ENCODE measurements around the gene TEX12. TPM values are rescaled to one million over a fixed set of nuclear protein-coding genes. Genes with fewer than 3 reads are reported as not detected.

TEX12 gene
- total RNA-seq, 1 experiment from 2014 or later, result not detected

DNA sequence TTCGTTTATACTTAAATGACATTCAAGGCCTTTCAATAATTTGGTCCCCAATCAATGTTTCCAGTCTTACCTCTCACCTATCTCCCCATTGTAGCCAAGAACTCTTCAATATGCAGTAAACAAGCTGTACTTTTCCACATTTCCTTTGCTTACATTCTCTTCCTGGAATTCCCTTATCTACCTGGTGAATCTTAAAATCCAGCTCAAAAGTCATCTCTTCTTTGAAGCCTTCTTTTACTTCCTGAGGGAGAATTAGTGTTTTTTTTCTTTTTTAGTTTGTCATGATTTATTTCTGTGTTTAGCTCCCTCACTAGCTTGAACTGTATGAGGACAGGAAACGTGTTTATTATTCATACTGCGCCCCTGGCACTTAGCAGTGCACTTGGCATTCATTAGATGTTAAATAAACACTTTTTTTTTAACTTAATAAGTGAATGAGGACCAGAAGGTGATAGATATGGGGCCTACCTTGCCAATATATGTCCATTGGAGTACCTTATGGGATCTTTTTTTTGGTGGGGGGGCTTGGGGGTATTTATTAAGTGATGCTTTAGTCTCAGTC, 54.2 kb downstream of the TEX12 start:
- no peaks in the 10 kb centered on the region for H3K9me3 Mint-ChIP-seq (ENCODE audit: low read depth, unreplicated experiment)
- TF ChIP-seq, protein P1, sequence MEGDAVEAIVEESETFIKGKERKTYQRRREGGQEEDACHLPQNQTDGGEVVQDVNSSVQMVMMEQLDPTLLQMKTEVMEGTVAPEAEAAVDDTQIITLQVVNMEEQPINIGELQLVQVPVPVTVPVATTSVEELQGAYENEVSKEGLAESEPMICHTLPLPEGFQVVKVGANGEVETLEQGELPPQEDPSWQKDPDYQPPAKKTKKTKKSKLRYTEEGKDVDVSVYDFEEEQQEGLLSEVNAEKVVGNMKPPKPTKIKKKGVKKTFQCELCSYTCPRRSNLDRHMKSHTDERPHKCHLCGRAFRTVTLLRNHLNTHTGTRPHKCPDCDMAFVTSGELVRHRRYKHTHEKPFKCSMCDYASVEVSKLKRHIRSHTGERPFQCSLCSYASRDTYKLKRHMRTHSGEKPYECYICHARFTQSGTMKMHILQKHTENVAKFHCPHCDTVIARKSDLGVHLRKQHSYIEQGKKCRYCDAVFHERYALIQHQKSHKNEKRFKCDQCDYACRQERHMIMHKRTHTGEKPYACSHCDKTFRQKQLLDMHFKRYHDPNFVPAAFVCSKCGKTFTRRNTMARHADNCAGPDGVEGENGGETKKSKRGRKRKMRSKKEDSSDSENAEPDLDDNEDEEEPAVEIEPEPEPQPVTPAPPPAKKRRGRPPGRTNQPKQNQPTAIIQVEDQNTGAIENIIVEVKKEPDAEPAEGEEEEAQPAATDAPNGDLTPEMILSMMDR (IDR thresholded peaks at IDR 0.05; ENCODE audit: unreplicated experiment), result no peak
- intact Hi-C loops (cut with micrococcal nuclease; ENCODE audit: unreplicated experiment), result no loop called here
- no peaks in the 10 kb centered on the region for H3K27me3 Mint-ChIP-seq (ENCODE audit: unreplicated experiment)
- no peak for DNase-seq
- H3K4me3 Mint-ChIP-seq (ENCODE audit: low read depth, unreplicated experiment), result no peak overlapping the region
- peaks cover 3% of the 10 kb centered on the region for H3K4me1 Mint-ChIP-seq (ENCODE audit: low read depth, unreplicated experiment)
- no TSS peak for BruUV-seq (replicated peaks)
- H3K27ac Mint-ChIP-seq (ENCODE audit: unreplicated experiment), result no peak overlapping the region
- CTCF ChIA-PET, result interaction anchor here (1.0 kb wide), 1 partner anchor 59 kb away, joined by 3 read pairs; no protein-coding TSS in a partner anchor
- H3K36me3 Mint-ChIP-seq (ENCODE audit: insufficient read depth, unreplicated experiment), result peaks cover 7% of the 10 kb centered on the region

Other genes with a start within 250 kb of the TEX12 start
- 6.2 and 7.9 TPM in 2 replicates for gene C11orf52, start 248.5 kb upstream of the TEX12 start, total RNA-seq (2022)
- 2.6 and 2.9 TPM in 2 replicates for gene DIXDC1, start 230.0 kb upstream of the TEX12 start, total RNA-seq (2022)
- gene DLAT, start 142.0 kb upstream of the TEX12 start, total RNA-seq (2022), result 25.4 and 27.4 TPM in 2 replicates
- gene PIH1D2, start 93.4 kb upstream of the TEX12 start, total RNA-seq (2022), result 1.6 and 2.2 TPM in 2 replicates
- gene NKAPD1, start 93.1 kb upstream of the TEX12 start, total RNA-seq (2022), result 13.0 and 14.7 TPM in 2 replicates
- gene TIMM8B, start 80.6 kb upstream of the TEX12 start, total RNA-seq (2022), result 33.2 and 36.7 TPM in 2 replicates
- 56.6 and 59.1 TPM in 2 replicates for gene SDHD, start 80.5 kb upstream of the TEX12 start, total RNA-seq (2022)
- 111 and 121 TPM in 2 replicates for gene IL18, start 3.3 kb upstream of the TEX12 start, total RNA-seq (2022)
- gene BCO2, start 8.1 kb downstream of the TEX12 start, total RNA-seq (2022), result 13.8 and 15.0 TPM in 2 replicates
- gene PTS, start 59.1 kb downstream of the TEX12 start, total RNA-seq (2022), result 28.8 and 29.3 TPM in 2 replicates
- gene PLET1, start 93.5 kb downstream of the TEX12 start, total RNA-seq (2022), result not detected in 2 replicates

Measured in Calu3 (cell line).